Liver (tissue), 9 donors: ENCODE results near the gene CYP2C8. TPM values are rescaled to one million over a fixed set of nuclear protein-coding genes. Genes with fewer than 3 reads are reported as not detected.
"Not testable (repeated sequence)": the region's sequence is repeated elsewhere in the genome, so short reads cannot be mapped to it uniquely, and the experiment has no call there.

Source experiments
- DNase-seq: peaks from one replicate; pipeline ENCODE4 v3.0.0-alpha.2; 2017; ENCODE audit warnings: low spot score
- H3K27ac ChIP-seq, 2 donors: one replicate each; pipeline ENCODE4 v1.7.0; 2013; ENCODE audit warnings: inconsistent platforms in 2 of 2, low read length in 2 of 2, control low read depth in 1 of 2, low read depth in 1 of 2, mild to moderate bottlenecking in 1 of 2
- H3K27me3 ChIP-seq, 4 donors: one replicate each; pipeline versions ENCODE4 v1.6.1 to v1.7.0; 2013; ENCODE audit warnings: low read length in 3 of 4, inconsistent platforms in 1 of 4, mild to moderate bottlenecking in 1 of 4, moderate library complexity in 1 of 4; ENCODE audit not compliant: control insufficient read depth in 4 of 4, insufficient read depth in 4 of 4
- H3K36me3 ChIP-seq, 4 donors: one replicate each; pipeline versions ENCODE4 v1.6.1 to v1.7.0; 2013; ENCODE audit warnings: low read length in 3 of 4, mild to moderate bottlenecking in 3 of 4, low read depth in 1 of 4, moderate library complexity in 1 of 4; ENCODE audit not compliant: control insufficient read depth in 4 of 4, insufficient read depth in 3 of 4
- H3K4me1 ChIP-seq, 4 donors: one replicate each; pipeline versions ENCODE4 v1.6.1 to v1.7.0; 2013; ENCODE audit warnings: low read length in 3 of 4, mild to moderate bottlenecking in 3 of 4, moderate library complexity in 1 of 4; ENCODE audit not compliant: control insufficient read depth in 4 of 4, insufficient read depth in 4 of 4
- H3K4me3 ChIP-seq, 3 donors: one replicate each; pipeline versions ENCODE4 v1.6.1 to v1.7.0; 2013; ENCODE audit warnings: low read length in 3 of 3, control low read depth in 1 of 3, low read depth in 1 of 3, mild to moderate bottlenecking in 1 of 3
- H3K9ac ChIP-seq, 2 donors: one replicate each; pipeline ENCODE4 v1.7.0; 2013; ENCODE audit warnings: low read length in 2 of 2, mild to moderate bottlenecking in 2 of 2, moderate library complexity in 2 of 2, control low read depth in 1 of 2, low read depth in 1 of 2
- H3K9me3 ChIP-seq, 4 donors: one replicate each; pipeline versions ENCODE4 v1.6.1 to v1.7.0; 2013; ENCODE audit warnings: low read length in 3 of 4; ENCODE audit not compliant: control insufficient read depth in 4 of 4
- ATF3 ChIP-seq: IDR thresholded peaks from 2 replicates; pipeline ENCODE4 v1.6.1; 2016; ENCODE audit warnings: antibody characterized with exemption
- EGR1 ChIP-seq, 2 donors: IDR thresholded peaks; 2 replicates each; pipeline ENCODE4 v1.6.1; 2016 to 2018; ENCODE audit warnings: antibody characterized with exemption in 2 of 2, low read depth in 2 of 2
- FOXA1 ChIP-seq: IDR thresholded peaks from 2 replicates; pipeline ENCODE4 v1.6.1; 2016; ENCODE audit warnings: antibody characterized with exemption
- FOXA2 ChIP-seq: IDR thresholded peaks from 2 replicates; pipeline ENCODE4 v1.6.1; 2016; ENCODE audit warnings: antibody characterized with exemption
- GABPA ChIP-seq, 2 donors: IDR thresholded peaks in 1 of 2; conservative IDR thresholded peaks in 1 of 2; 2 replicates each; pipeline ENCODE4 v1.6.1; 2016; ENCODE audit warnings: antibody characterized with exemption in 2 of 2, mild to moderate bottlenecking in 1 of 2, moderate library complexity in 1 of 2
- HNF4A ChIP-seq, 2 donors: conservative IDR thresholded peaks; 2 replicates each; pipeline ENCODE4 v1.6.1; 2016; ENCODE audit warnings: antibody characterized with exemption in 2 of 2, mild to moderate bottlenecking in 2 of 2
- HNF4G ChIP-seq: IDR thresholded peaks from 2 replicates; pipeline ENCODE4 v1.6.1; 2016; ENCODE audit warnings: antibody characterized with exemption
- MAX ChIP-seq: IDR thresholded peaks from 2 replicates; pipeline ENCODE4 v1.6.1; 2016; ENCODE audit warnings: antibody characterized with exemption
- NR2F2 ChIP-seq: IDR thresholded peaks from 2 replicates; pipeline ENCODE4 v1.6.1; 2016; ENCODE audit warnings: antibody characterized with exemption
- RAD21 ChIP-seq, 2 donors: IDR thresholded peaks; 2 replicates each; pipeline ENCODE4 v1.6.1; 2016; ENCODE audit warnings: antibody characterized with exemption in 2 of 2, mild to moderate bottlenecking in 2 of 2
- RXRA ChIP-seq, 2 donors: IDR thresholded peaks; 2 replicates each; pipeline ENCODE4 v1.6.1; 2017 to 2018; ENCODE audit warnings: antibody characterized with exemption in 2 of 2, mild to moderate bottlenecking in 1 of 2
- SP1 ChIP-seq: IDR thresholded peaks from 2 replicates; pipeline ENCODE4 v1.6.1; 2018; ENCODE audit warnings: antibody characterized with exemption, mild to moderate bottlenecking
- YY1 ChIP-seq: IDR thresholded peaks from 2 replicates; pipeline ENCODE4 v1.6.1; 2016; ENCODE audit warnings: antibody characterized with exemption, mild to moderate bottlenecking
- ZBTB33 ChIP-seq: IDR thresholded peaks from 2 replicates; pipeline ENCODE4 v1.6.1; 2016; ENCODE audit warnings: antibody characterized with exemption
- WGBS: extraction: QIAGEN DNeasy Blood & Tissue Kit; methylation state at CpG from one replicate; pipeline ENCODE4 v1.1.7; 2013; 5-methylcytosine and 5-hydroxymethylcytosine counted together
- polyA plus RNA-seq, 2 donors: library from polyadenylated mRNA; stranded (reverse) in 1 of 2; unstranded in 1 of 2; fragments of 200-250 nt in 1 of 2; fragments of >200 nt in 1 of 2; fragmentation: Nextera tagmentation in 1 of 2; extraction: Ambion mirVana in 1 of 2; gene quantifications; one replicate each; pipeline versions ENCODE4 v1.2.1 to v1.2.3, GENCODE V29; 2013 to 2015
- total RNA-seq, 2 donors: library from RNA; depleted of rRNA; stranded (reverse); fragments of >200 nt; gene quantifications; one replicate each; pipeline ENCODE4 v1.2.3, GENCODE V29; 2014
- donor health status: healthy.
- donor health status: healthy.
- donor health status: healthy.
- donor health status: healthy.
- donor health status: healthy.

The CYP2C8 gene
- total and polyA plus RNA-seq, 4 donors = 0.33 to 1,126 (median 732) TPM

- WGBS = 91% methylated on average over 1 of the region's 1 CpG
These were observed 26.8 kb upstream of the CYP2C8 start for GRCh38 chr10:95096143-95096542.

GRCh38 chr10:95079626-95080025 lies 10.3 kb upstream of the CYP2C8 start:
- not testable (repeated sequence) for H3K27me3 ChIP-seq, H3K9me3 ChIP-seq, H3K36me3 ChIP-seq, DNase-seq, H3K27ac ChIP-seq, H3K4me3 ChIP-seq, H3K9ac ChIP-seq, H3K4me1 ChIP-seq
- WGBS = 89% methylated on average over 4 of the region's 5 CpGs

More at GRCh38 chr10:95096143-95096542, 26.8 kb upstream of the CYP2C8 start:
- Histone ChIP-seq H3K27ac (no peak overlapping the region), H3K4me3 (no peak overlapping the region), H3K4me1 (peaks cover 2 to 8% (median 4%) of the 10 kb centered on the region in 4 donors), H3K9ac (no peak overlapping the region), H3K27me3 (no peaks in the 10 kb centered on the region), H3K36me3 (no peaks in the 10 kb centered on the region), H3K9me3 (no peaks in the 10 kb centered on the region)
- DNase-seq = no peak
- TF ChIP-seq ZBTB33 = no peak
- TF ChIP-seq FOXA1 = no peak
- TF ChIP-seq RXRA (IDR thresholded peaks at IDR 0.05) = no peak
- TF ChIP-seq FOXA2 = no peak
- no peak for TF ChIP-seq EGR1 (IDR thresholded peaks at IDR 0.05; ENCODE audit: low read depth in 2 of 2)
- TF ChIP-seq NR2F2 = no peak
- TF ChIP-seq HNF4A (conservative IDR thresholded peaks at IDR 0.05) = no peak
- TF ChIP-seq HNF4G = no peak
- TF ChIP-seq MAX = no peak
- no peak for TF ChIP-seq RAD21 (IDR thresholded peaks at IDR 0.05)
- TF ChIP-seq GABPA (IDR thresholded peaks at IDR 0.05 in 1 of 2, conservative IDR thresholded peaks at IDR 0.05 in 1 of 2) = no peak

GRCh38 chr10:95077556-95077955 lies 8.3 kb upstream of the CYP2C8 start:
- no peaks in the 10 kb centered on the region for H3K9me3 ChIP-seq
- H3K4me3 ChIP-seq = no peak overlapping the region
- H3K4me1 ChIP-seq = peaks cover 0 to 12% (median 6%) of the 10 kb centered on the region in 4 donors
- no peak overlapping the region for H3K9ac ChIP-seq
- TF ChIP-seq FOXA2 (no peak), YY1 (no peak), ATF3 (no peak), SP1 (no peak), NR2F2 (no peak)
- DNase-seq = no peak
- no peaks in the 10 kb centered on the region for H3K36me3 ChIP-seq
- H3K27me3 ChIP-seq = no peaks in the 10 kb centered on the region
- H3K27ac ChIP-seq = no peak overlapping the region
